Cardiac fibroblast (primary cell): ENCODE results near the gene RASL10B.

Source experiments
- DNase-seq, 2 donors: peaks; one replicate each; pipeline versions ENCODE4 v3.0.0 to v3.0.0-alpha.2; 2010; ENCODE audit warnings: low read depth in 2 of 2
- H3K4me3 ChIP-seq, 2 donors: replicated peaks in 1 of 2; 1 replicate in 1 of 2; 2 replicates in 1 of 2; pipeline ENCODE4 v1.5.1; 2011; ENCODE audit warnings: low read depth in 2 of 2, low read length in 2 of 2, mild to moderate bottlenecking in 2 of 2, moderate library complexity in 1 of 2
- CTCF ChIP-seq: IDR thresholded peaks from one replicate; pipeline ENCODE4 v1.5.1; 2011; ENCODE audit warnings: low read depth, mild to moderate bottlenecking, low read length, inconsistent platforms

RASL10B gene

GRCh38 chr17:35774499-35774898, 43.1 kb downstream of the RASL10B start:
- no peak overlapping the region for H3K4me3 ChIP-seq
- no peak for TF ChIP-seq CTCF
- peak; percentile 32 to 58 for DNase-seq

GRCh38 chr17:35775039-35775438, 43.6 kb downstream of the RASL10B start:
- no peak for DNase-seq
- no peak overlapping the region for H3K4me3 ChIP-seq
- no peak for TF ChIP-seq CTCF

- no peak for TF ChIP-seq CTCF
- H3K4me3 ChIP-seq, result no peak overlapping the region
- no peak for DNase-seq
Observed at GRCh38 chr17:35775583-35775982, 44.1 kb downstream of the RASL10B start.

- DNase-seq, result peak in 1 of 2 donors; percentile 6
- no peak for TF ChIP-seq CTCF
- no peak overlapping the region for H3K4me3 ChIP-seq
Observed at GRCh38 chr17:35778641-35779196, 47.3 kb downstream of the RASL10B start.

- DNase-seq, result peak in 1 of 2 donors; percentile 9
- TF ChIP-seq CTCF, result no peak
- no peak overlapping the region for H3K4me3 ChIP-seq
Observed at GRCh38 chr17:35780950-35781349, 49.5 kb downstream of the RASL10B start.

- no peak for DNase-seq
- no peak for TF ChIP-seq CTCF
- no peak overlapping the region for H3K4me3 ChIP-seq
Observed at GRCh38 chr17:35784895-35785294, 53.5 kb downstream of the RASL10B start.

GRCh38 chr17:35786941-35787432, 55.5 kb downstream of the RASL10B start:
- peak in 1 of 2 donors; percentile 29 for DNase-seq
- TF ChIP-seq CTCF, result no peak
- no peak overlapping the region for H3K4me3 ChIP-seq
